ENCODE measurements around the gene TNFRSF4. TPM values are rescaled to one million over a fixed set of nuclear protein-coding genes. Genes with fewer than 3 reads are reported as not detected.

TNFRSF4 gene
- 1 to 10 TPM in 1 of 4 donors, under 1 TPM in 1, not detected in 2; 0.69 to 1.4 TPM for total RNA-seq

- DNase-seq (ENCODE audit: low spot score in 2 of 2), result no peak
- no peak for TF ChIP-seq CTCF (IDR thresholded peaks at IDR 0.05)
- no peak for TF ChIP-seq POLR2A (IDR thresholded peaks at IDR 0.05)
- H3K4me3 ChIP-seq (ENCODE audit: low read depth, poor library complexity, severe bottlenecking), result no peak within 1 kb of the TSS
- 49 to 53% methylated on average over 34 to 38 of the region's 56 CpGs for WGBS, 2 donors
- intact Hi-C loops (cut with DNase I; ENCODE audit: low total_unique reads), result no loop called here
Observed at GRCh38 chr1:1213345-1214265, at the start of gene TNFRSF4. Gene TNFRSF4, minus strand, starts transcription at chr1:1214153. Its CDS starts 26 bp downstream, at chr1:1214127.

- intact Hi-C loops (cut with DNase I; ENCODE audit: low total_unique reads), result no loop called here
- no peak overlapping the region for H3K4me3 ChIP-seq (ENCODE audit: low read depth, poor library complexity, severe bottlenecking)
- DNase-seq (ENCODE audit: low spot score in 2 of 2), result no peak
- TF ChIP-seq CTCF (IDR thresholded peaks at IDR 0.05) (no peak), POLR2A (IDR thresholded peaks at IDR 0.05) (no peak)
- 84 to 87% methylated on average over 8 of the region's 8 CpGs for WGBS, 2 donors
Observed at GRCh38 chr1:1262758-1263157, 48.8 kb upstream of the TNFRSF4 start.

GRCh38 chr1:1262071-1262470 is 48.1 kb upstream of the TNFRSF4 start:
- TF ChIP-seq CTCF (IDR thresholded peaks at IDR 0.05) (no peak), POLR2A (IDR thresholded peaks at IDR 0.05) (no peak)
- no peak overlapping the region for H3K4me3 ChIP-seq (ENCODE audit: low read depth, poor library complexity, severe bottlenecking)
- intact Hi-C loops (cut with DNase I; ENCODE audit: low total_unique reads), result no loop called here
- no peak for DNase-seq (ENCODE audit: low spot score in 2 of 2)
- 87 to 94% methylated on average over 15 to 17 of the region's 17 CpGs for WGBS, 2 donors

GRCh38 chr1:1260843-1261560 is 47.0 kb upstream of the TNFRSF4 start:
- TF ChIP-seq POLR2A (IDR thresholded peaks at IDR 0.05), result no peak
- TF ChIP-seq CTCF (IDR thresholded peaks at IDR 0.05), result no peak
- H3K4me3 ChIP-seq (ENCODE audit: low read depth, poor library complexity, severe bottlenecking), result no peak overlapping the region
- 69 to 74% methylated on average over 16 of the region's 16 CpGs for WGBS, 2 donors
- DNase-seq (ENCODE audit: low spot score in 2 of 2), result no peak
- intact Hi-C loops (cut with DNase I; ENCODE audit: low total_unique reads), result no loop called here

- no peak overlapping the region for H3K4me3 ChIP-seq (ENCODE audit: low read depth, poor library complexity, severe bottlenecking)
- intact Hi-C loops (cut with DNase I; ENCODE audit: low total_unique reads), result no loop called here
- TF ChIP-seq CTCF (IDR thresholded peaks at IDR 0.05) (no peak), POLR2A (IDR thresholded peaks at IDR 0.05) (no peak)
- no peak for DNase-seq (ENCODE audit: low spot score in 2 of 2)
- WGBS, 2 donors, result 78 to 82% methylated on average over 26 of the region's 26 CpGs
Observed at GRCh38 chr1:1259951-1260600, 46.1 kb upstream of the TNFRSF4 start.

All from lower leg skin (tissue), 4 donors.